ENCODE results near the gene PCTP. TPM values are rescaled to one million over a fixed set of nuclear protein-coding genes. Genes with fewer than 3 reads are reported as not detected.

Gene PCTP
- total and polyA plus RNA-seq, 7 donors, result 20.8 to 64.7 (median 25.0) TPM

GRCh38 chr17:55710410-55710809 lies 40.4 kb upstream of the PCTP start:
- intact Hi-C loops (cut with DNase I), result no loop called here
- no peaks in the 10 kb centered on the region for H3K9me3 ChIP-seq
- H3K27ac ChIP-seq, result peak overlapping the region in 2 of 4 donors; percentile 45 to 57
- H3K4me1 ChIP-seq, result peaks cover 0 to 30% (median 27%) of the 10 kb centered on the region in 4 donors
- H3K27me3 ChIP-seq, result no peaks in the 10 kb centered on the region
- no peaks in the 10 kb centered on the region for H3K36me3 ChIP-seq
- DNase-seq, result no peak
- peak in 3 of 4 donors; percentile 51 to 62 (median 60) for TF ChIP-seq POLR2AphosphoS5 (IDR thresholded peaks at IDR 0.05)
- peak; percentile 5 to 58 (median 26) for TF ChIP-seq EP300 (IDR thresholded peaks at IDR 0.05)
- no peak for TF ChIP-seq POLR2A (IDR thresholded peaks at IDR 0.05)
- no peak for TF ChIP-seq CTCF (IDR thresholded peaks at IDR 0.05)
- H3K4me3 ChIP-seq, result no peak overlapping the region
- WGBS, 2 donors, result 68 to 73% methylated on average over 3 of the region's 3 CpGs

GRCh38 chr17:55710829-55711496 lies 39.9 kb upstream of the PCTP start:
- DNase-seq, result no peak
- H3K9me3 ChIP-seq, result no peaks in the 10 kb centered on the region
- intact Hi-C loops (cut with DNase I), result no loop called here
- no peak for TF ChIP-seq CTCF (IDR thresholded peaks at IDR 0.05)
- no peak for TF ChIP-seq POLR2A (IDR thresholded peaks at IDR 0.05)
- TF ChIP-seq EP300 (IDR thresholded peaks at IDR 0.05), result no peak
- TF ChIP-seq POLR2AphosphoS5 (IDR thresholded peaks at IDR 0.05), result no peak
- H3K4me3 ChIP-seq, result no peak overlapping the region
- H3K27me3 ChIP-seq, result no peaks in the 10 kb centered on the region
- H3K27ac ChIP-seq, result peak overlapping the region in 2 of 4 donors; percentile 45 to 57
- no peaks in the 10 kb centered on the region for H3K36me3 ChIP-seq
- peaks cover 0 to 30% (median 27%) of the 10 kb centered on the region in 4 donors for H3K4me1 ChIP-seq
- WGBS, 2 donors, result 64 to 72% methylated on average over 4 of the region's 4 CpGs

- DNase-seq, result no peak
- no peak overlapping the region for H3K27ac ChIP-seq
- intact Hi-C loops (cut with DNase I), result loop anchor here (5.0 kb wide), 1 partner anchor 75 kb away; no protein-coding TSS in a partner anchor
- no peaks in the 10 kb centered on the region for H3K9me3 ChIP-seq
- H3K4me3 ChIP-seq, result no peak overlapping the region
- H3K4me1 ChIP-seq, result peaks cover 0 to 23% (median 22%) of the 10 kb centered on the region in 4 donors
- no peaks in the 10 kb centered on the region for H3K27me3 ChIP-seq
- WGBS, 2 donors, result 92 to 94% methylated on average over 4 of the region's 4 CpGs
- H3K36me3 ChIP-seq, result no peaks in the 10 kb centered on the region
- TF ChIP-seq EP300 (IDR thresholded peaks at IDR 0.05), result no peak
These were observed 33.4 kb upstream of the PCTP start for GRCh38 chr17:55717432-55717831.

GRCh38 chr17:55717898-55718735 lies 32.7 kb upstream of the PCTP start:
- intact Hi-C loops (cut with DNase I), result loop anchor here (1.0 to 5.0 kb wide), 2 partner anchors 76 to 191 kb away; no protein-coding TSS in a partner anchor
- 49 to 55% methylated on average over 11 of the region's 11 CpGs for WGBS, 2 donors
- Histone ChIP-seq H3K27me3 (no peaks in the 10 kb centered on the region), H3K4me3 (no peak overlapping the region), H3K36me3 (no peaks in the 10 kb centered on the region), H3K27ac (no peak overlapping the region), H3K4me1 (peaks cover 0 to 29% (median 25%) of the 10 kb centered on the region in 4 donors), H3K9me3 (no peaks in the 10 kb centered on the region)
- peak; percentile 92 for DNase-seq
- TF ChIP-seq POLR2AphosphoS5 (IDR thresholded peaks at IDR 0.05), result no peak
- peak; percentile 58 to 73 (median 71) for TF ChIP-seq CTCF (IDR thresholded peaks at IDR 0.05)
